Spleen (tissue), 11 donors: Measurements from ENCODE around the gene PRKAG1. TPM values are rescaled to one million over a fixed set of nuclear protein-coding genes. Genes with fewer than 3 reads are reported as not detected.

Experiments
- DNase-seq: peaks from one replicate; pipeline ENCODE4 v3.0.0-alpha.2; 2020
- H3K27ac ChIP-seq, 8 donors: fragments of 200-600 bp; sonication (generic) in 7 of 8; 1 replicate in 4 of 8; 2 replicates in 4 of 8; pipeline versions ENCODE4 v1.5.0 to v1.8.0; 2016 to 2021; ENCODE audit warnings: inconsistent platforms in 4 of 8, mild to moderate bottlenecking in 4 of 8, moderate library complexity in 1 of 8
- H3K27me3 ChIP-seq, 7 donors: fragments of 200-600 bp; sonication (generic) in 6 of 7; replicated peaks in 1 of 7; 1 replicate in 4 of 7; 2 replicates in 3 of 7; pipeline versions ENCODE4 v1.5.0 to v1.8.0; 2016 to 2021; ENCODE audit warnings: inconsistent platforms in 3 of 7, mild to moderate bottlenecking in 1 of 7
- H3K36me3 ChIP-seq, 6 donors: fragments of 200-600 bp; sonication (generic) in 5 of 6; 1 replicate in 4 of 6; 2 replicates in 2 of 6; pipeline versions ENCODE4 v1.5.0 to v1.8.0; 2016 to 2021; ENCODE audit warnings: inconsistent platforms in 2 of 6
- H3K4me1 ChIP-seq, 6 donors: fragments of 200-600 bp; sonication (generic) in 5 of 6; 1 replicate in 3 of 6; 2 replicates in 3 of 6; pipeline versions ENCODE4 v1.5.0 to v1.8.0; 2016 to 2021; ENCODE audit warnings: inconsistent platforms in 3 of 6
- H3K4me3 ChIP-seq, 8 donors: fragments of 200-600 bp; sonication (generic) in 7 of 8; 1 replicate in 4 of 8; 2 replicates in 4 of 8; pipeline versions ENCODE4 v1.5.0 to v1.8.0; 2016 to 2021; ENCODE audit warnings: inconsistent platforms in 4 of 8, mild to moderate bottlenecking in 4 of 8, moderate library complexity in 2 of 8
- H3K9me3 ChIP-seq, 8 donors: fragments of 200-600 bp; sonication (generic) in 7 of 8; 1 replicate in 4 of 8; 2 replicates in 4 of 8; pipeline versions ENCODE4 v1.5.0 to v1.8.0; 2016 to 2021; ENCODE audit warnings: inconsistent platforms in 4 of 8
- CTCF ChIP-seq, 11 experiments: fragments of 200-600 bp in 7 of 11; fragments of 450-650 bp in 4 of 11; sonication (generic) in 4 of 11; IDR thresholded peaks in 8 of 11; conservative IDR thresholded peaks in 3 of 11; 1 replicate in 7 of 11; 2 replicates in 4 of 11; pipeline versions ENCODE4 v1.4.0 to v1.8.0; 2016 to 2021; ENCODE audit warnings: antibody characterized with exemption in 11 of 11, inconsistent platforms in 4 of 11, mild to moderate bottlenecking in 1 of 11
- POLR2A ChIP-seq, 3 donors: fragments of 450-650 bp; IDR thresholded peaks; one replicate each; pipeline ENCODE4 v1.5.1; 2017; ENCODE audit warnings: antibody characterized with exemption in 3 of 3, mild to moderate bottlenecking in 1 of 3
- POLR2AphosphoS5 ChIP-seq, 3 donors: sonication (generic); formaldehyde crosslinking; IDR thresholded peaks; one replicate each; pipeline ENCODE4 v1.5.1; 2017; ENCODE audit warnings: antibody characterized with exemption in 3 of 3
- WGBS, 5 donors: extraction: QIAGEN DNeasy Blood & Tissue Kit in 3 of 5; methylation state at CpG; one replicate each; pipeline versions ENCODE4 v1.1.5 to v1.1.7; 2013 to 2018; 5-methylcytosine and 5-hydroxymethylcytosine counted together
- intact Hi-C: fragments of 100-400 bp; cut with DNase I; formaldehyde crosslinking; loops from one replicate; pipeline ENCODE4 v1.15.0; 2023; ENCODE audit warnings: low total_unique reads
- polyA plus RNA-seq, 3 donors: library from polyadenylated mRNA; stranded (reverse); fragments of 200-250 nt; gene quantifications; one replicate each; pipeline ENCODE4 v1.2.1, GENCODE V29; 2013
- total RNA-seq, 7 donors: library from RNA; depleted of rRNA in 3 of 7; stranded (reverse); fragments of >200 nt in 3 of 7; fragmentation: NEBNext Ultra II Directional in 4 of 7; extraction: Animal tissue kit (Norgen Biotek cat#: 25700) in 4 of 7; gene quantifications; one replicate each; pipeline versions ENCODE4 v1.1.0 to v1.2.1, GENCODE V29; 2016 to 2021
- donor health status: healthy with polysubstance abuse.
- donor health status: DM: no; HTN: no; CAD: no; lungs with moderate emphysema.
- donor health status: DM: no; HTN: no; CAD: no.
- donor health status: Bipolar disorder and iron deficiency.
- donor health status: healthy.
- donor health status: DM: no; HTN: no; CAD: no.
- donor health status: DM: yes; HTN: yes; CAD: no.

Gene PRKAG1
- total and polyA plus RNA-seq, 10 donors = 34.1 to 47.2 (median 43.1) TPM

DNA sequence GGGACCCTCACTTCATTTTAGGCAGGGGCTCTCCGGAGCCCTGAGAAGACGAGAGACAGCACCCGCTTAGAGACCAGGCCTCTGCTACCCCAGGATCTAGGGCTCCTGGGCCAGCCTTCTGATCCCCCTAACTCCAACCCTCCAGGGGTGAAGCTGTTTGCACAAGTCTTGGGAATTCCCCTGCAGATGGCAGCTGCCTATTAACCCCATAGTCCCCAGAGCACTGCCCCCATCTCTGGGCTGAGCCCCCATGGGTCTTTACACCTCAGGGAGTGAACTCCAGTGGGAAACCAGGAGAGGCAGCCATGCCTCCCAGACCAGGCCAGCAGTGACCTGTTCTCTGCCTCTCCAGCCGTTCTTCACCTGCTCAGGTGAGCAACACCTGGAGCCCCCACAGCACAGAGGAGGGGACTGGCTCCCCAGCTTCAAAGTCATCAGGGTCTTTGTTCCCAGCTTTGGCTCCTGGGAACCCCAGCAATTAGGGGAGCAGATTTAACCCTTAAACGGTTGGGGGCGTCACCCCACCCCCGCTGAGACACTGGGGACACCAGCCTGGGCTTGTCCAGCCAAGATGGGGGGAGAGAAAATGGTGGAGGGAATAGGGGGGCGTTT lies 49.3 kb downstream of the PRKAG1 start:
- H3K27me3 ChIP-seq = peaks cover 9 to 55% (median 51%) of the 10 kb centered on the region in 7 donors
- no peak for DNase-seq
- WGBS, 5 donors = 60 to 69% (median 65%) methylated on average over 7 to 8 of the region's 8 CpGs
- peak overlapping the region in 2 of 8 donors; percentile 16 to 55 for H3K4me3 ChIP-seq
- no peaks in the 10 kb centered on the region for H3K9me3 ChIP-seq
- intact Hi-C loops = no loop called here
- H3K4me1 ChIP-seq = peaks cover 9 to 56% (median 38%) of the 10 kb centered on the region in 6 donors
- no peak for TF ChIP-seq CTCF (IDR thresholded peaks at IDR 0.05 in 8 of 11, conservative IDR thresholded peaks at IDR 0.05 in 3 of 11)
- TF ChIP-seq POLR2AphosphoS5 (IDR thresholded peaks at IDR 0.05) = no peak
- TF ChIP-seq POLR2A (IDR thresholded peaks at IDR 0.05) = no peak
- H3K36me3 ChIP-seq = no peaks in the 10 kb centered on the region
- H3K27ac ChIP-seq = no peak overlapping the region

DNA sequence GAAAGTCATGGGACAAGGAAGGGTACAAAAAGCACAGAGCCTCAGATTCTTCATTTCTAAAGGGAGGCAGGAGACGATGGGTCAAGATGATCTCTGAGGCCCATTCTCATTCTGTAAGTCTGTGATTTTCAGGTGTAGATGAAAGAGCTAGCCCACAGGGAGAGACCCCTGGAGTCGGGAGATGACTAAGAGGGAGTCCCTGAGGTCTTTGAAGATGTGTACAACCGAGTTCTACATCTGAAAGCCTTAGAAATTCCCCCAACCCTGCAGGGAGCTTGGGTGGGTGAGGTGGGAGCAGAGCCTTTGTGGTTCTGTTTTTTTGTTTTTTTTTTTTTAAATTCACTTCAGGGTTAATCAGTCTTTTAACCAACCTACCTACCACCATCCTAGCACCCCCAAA lies 50.1 kb downstream of the PRKAG1 start:
- WGBS, 5 donors = 65 to 88% (median 73%) methylated on average over 3 of the region's 3 CpGs
- DNase-seq = no peak
- no peaks in the 10 kb centered on the region for H3K36me3 ChIP-seq
- H3K27me3 ChIP-seq = peaks cover 9 to 47% (median 43%) of the 10 kb centered on the region in 7 donors
- intact Hi-C loops = no loop called here
- peaks cover 9 to 48% (median 32%) of the 10 kb centered on the region in 6 donors for H3K4me1 ChIP-seq
- H3K27ac ChIP-seq = no peak overlapping the region
- no peaks in the 10 kb centered on the region for H3K9me3 ChIP-seq
- TF ChIP-seq POLR2A (IDR thresholded peaks at IDR 0.05) = no peak
- TF ChIP-seq CTCF (IDR thresholded peaks at IDR 0.05 in 8 of 11, conservative IDR thresholded peaks at IDR 0.05 in 3 of 11) = no peak
- no peak for TF ChIP-seq POLR2AphosphoS5 (IDR thresholded peaks at IDR 0.05)
- H3K4me3 ChIP-seq = no peak overlapping the region

DNA sequence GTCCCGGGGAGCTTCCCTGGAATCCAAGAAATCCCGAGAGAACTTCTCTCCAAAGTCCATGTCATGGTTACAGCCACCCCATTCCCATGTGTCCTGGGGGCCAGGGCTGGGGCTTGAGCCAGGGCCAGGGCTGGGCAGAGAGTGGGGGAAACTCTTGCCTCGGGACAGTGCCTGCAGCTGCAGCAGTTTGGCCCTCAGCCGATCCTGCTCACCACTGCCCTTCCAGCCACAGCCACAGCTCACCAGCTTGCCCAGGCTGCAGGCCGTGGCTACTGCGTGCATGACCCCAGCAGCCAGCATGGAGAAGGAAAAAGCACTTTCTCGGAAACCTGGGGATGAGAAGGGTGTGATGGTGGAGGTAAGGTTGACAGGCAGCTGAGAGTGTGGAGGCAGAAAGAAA lies 50.6 kb downstream of the PRKAG1 start:
- Histone ChIP-seq H3K27me3 (peaks cover 9 to 42% (median 39%) of the 10 kb centered on the region in 7 donors), H3K9me3 (no peaks in the 10 kb centered on the region), H3K27ac (no peak overlapping the region), H3K4me3 (no peak overlapping the region), H3K4me1 (peaks cover 9 to 45% (median 31%) of the 10 kb centered on the region in 6 donors), H3K36me3 (no peaks in the 10 kb centered on the region)
- intact Hi-C loops = no loop called here
- 83 to 95% (median 88%) methylated on average over 6 to 7 of the region's 7 CpGs for WGBS, 5 donors
- no peak for DNase-seq
- TF ChIP-seq POLR2A (IDR thresholded peaks at IDR 0.05) = no peak
- TF ChIP-seq POLR2AphosphoS5 (IDR thresholded peaks at IDR 0.05) = no peak
- TF ChIP-seq CTCF (IDR thresholded peaks at IDR 0.05 in 8 of 11, conservative IDR thresholded peaks at IDR 0.05 in 3 of 11) = no peak

DNA sequence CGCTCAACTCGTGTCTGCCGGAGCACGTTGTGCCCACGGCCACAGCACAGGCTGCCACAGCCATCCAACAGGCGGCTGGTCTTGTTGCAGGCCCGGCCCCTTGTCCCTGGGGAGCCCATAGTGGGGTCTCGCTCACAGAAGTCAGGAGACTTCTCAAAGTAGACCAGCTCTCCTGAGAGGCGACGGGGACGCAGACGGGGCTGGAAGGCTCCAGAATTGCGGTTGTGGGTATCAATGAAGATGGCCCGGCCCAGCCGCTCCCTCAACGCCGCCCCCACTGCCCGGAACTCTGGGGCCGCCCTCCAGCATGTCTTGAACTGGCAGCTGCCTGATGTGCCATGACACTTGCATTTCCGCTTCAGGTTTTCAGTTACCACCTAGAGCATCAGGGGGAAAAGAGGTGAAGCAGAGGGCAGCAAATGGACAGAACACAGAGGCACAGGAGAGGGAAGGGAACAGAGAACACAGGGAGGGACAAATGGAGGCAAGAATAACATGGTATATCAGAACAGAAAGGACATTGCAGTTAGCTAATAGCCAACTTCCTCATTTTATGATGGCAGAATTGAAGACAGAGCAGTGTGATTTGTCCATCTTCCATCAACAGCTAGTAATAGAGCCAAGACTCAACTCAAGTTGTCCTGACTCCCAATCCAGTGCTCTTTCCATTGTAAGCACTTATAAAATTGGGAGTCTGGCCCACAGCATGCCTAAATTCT lies 52.2 kb downstream of the PRKAG1 start:
- no peak for DNase-seq
- H3K4me1 ChIP-seq = peaks cover 9 to 29% (median 21%) of the 10 kb centered on the region in 6 donors
- peaks cover 3 to 26% (median 22%) of the 10 kb centered on the region in 7 donors for H3K27me3 ChIP-seq
- no peaks in the 10 kb centered on the region for H3K9me3 ChIP-seq
- no peak for TF ChIP-seq POLR2A (IDR thresholded peaks at IDR 0.05)
- TF ChIP-seq POLR2AphosphoS5 (IDR thresholded peaks at IDR 0.05) = no peak
- TF ChIP-seq CTCF (IDR thresholded peaks at IDR 0.05 in 8 of 11, conservative IDR thresholded peaks at IDR 0.05 in 3 of 11) = no peak
- no peak overlapping the region for H3K4me3 ChIP-seq
- WGBS, 5 donors = 70 to 77% (median 73%) methylated on average over 17 to 20 of the region's 20 CpGs
- intact Hi-C loops = no loop called here
- no peaks in the 10 kb centered on the region for H3K36me3 ChIP-seq
- H3K27ac ChIP-seq = no peak overlapping the region
